HEK293 (cell line): Measurements from ENCODE around the gene PIN1.

Source experiments
- GLI4 ChIP-seq: fragments of 450-650 bp; formaldehyde crosslinking; IDR thresholded peaks from 2 replicates; pipeline ENCODE4 v1.5.1; 2016; ENCODE audit warnings: missing biosample characterization, missing genetic modification characterization
- KLF9 ChIP-seq: fragments of 450-650 bp; formaldehyde crosslinking; IDR thresholded peaks from 2 replicates; pipeline ENCODE4 v1.5.1; 2016; ENCODE audit warnings: missing biosample characterization, missing genetic modification characterization, low read depth
- SETDB1 ChIP-seq: IDR thresholded peaks from one replicate; pipeline ENCODE4 v1.6.1; 2017; ENCODE audit warnings: mild to moderate bottlenecking, low read length, moderate library complexity, mixed read lengths; ENCODE audit not compliant: insufficient read length
- SP2 ChIP-seq: fragments of 450-650 bp; formaldehyde crosslinking; IDR thresholded peaks from 2 replicates; pipeline ENCODE4 v1.5.1; 2016; ENCODE audit warnings: missing biosample characterization, missing genetic modification characterization
- ZNF311 ChIP-seq: fragments of 450-650 bp; formaldehyde crosslinking; IDR thresholded peaks from 2 replicates; pipeline ENCODE4 v1.5.1; 2017; ENCODE audit warnings: missing biosample characterization, missing genetic modification characterization, borderline replicate concordance
- ZNF433 ChIP-seq: fragments of 450-650 bp; formaldehyde crosslinking; IDR thresholded peaks from 2 replicates; pipeline ENCODE4 v1.5.1; 2016; ENCODE audit warnings: missing biosample characterization, missing genetic modification characterization, low read depth
- ZNF501 ChIP-seq: fragments of 450-650 bp; formaldehyde crosslinking; IDR thresholded peaks from 2 replicates; pipeline ENCODE4 v1.5.1; 2016; ENCODE audit warnings: missing biosample characterization, missing genetic modification characterization
- ZNF561 ChIP-seq: fragments of 450-650 bp; IDR thresholded peaks from 2 replicates; pipeline ENCODE4 v1.5.1; 2018; ENCODE audit warnings: missing biosample characterization, missing genetic modification characterization, borderline replicate concordance
- ZNF654 ChIP-seq: fragments of 450-650 bp; formaldehyde crosslinking; IDR thresholded peaks from 2 replicates; pipeline ENCODE4 v1.5.1; 2016; ENCODE audit warnings: low read depth, missing biosample characterization, missing genetic modification characterization
- ZNF747 ChIP-seq: fragments of 450-650 bp; formaldehyde crosslinking; IDR thresholded peaks from 2 replicates; pipeline ENCODE4 v1.5.1; 2016; ENCODE audit warnings: missing biosample characterization, missing genetic modification characterization
- TF ChIP-seq, protein P1 (sequence below): fragments of 450-650 bp; formaldehyde crosslinking; IDR thresholded peaks from 2 replicates; pipeline ENCODE4 v1.5.1; 2016; ENCODE audit warnings: missing biosample characterization, missing genetic modification characterization
- TF ChIP-seq, protein P2 (sequence below): fragments of 450-650 bp; formaldehyde crosslinking; IDR thresholded peaks from 2 replicates; pipeline ENCODE4 v1.5.1; 2016; ENCODE audit warnings: missing biosample characterization, missing genetic modification characterization

DNA sequence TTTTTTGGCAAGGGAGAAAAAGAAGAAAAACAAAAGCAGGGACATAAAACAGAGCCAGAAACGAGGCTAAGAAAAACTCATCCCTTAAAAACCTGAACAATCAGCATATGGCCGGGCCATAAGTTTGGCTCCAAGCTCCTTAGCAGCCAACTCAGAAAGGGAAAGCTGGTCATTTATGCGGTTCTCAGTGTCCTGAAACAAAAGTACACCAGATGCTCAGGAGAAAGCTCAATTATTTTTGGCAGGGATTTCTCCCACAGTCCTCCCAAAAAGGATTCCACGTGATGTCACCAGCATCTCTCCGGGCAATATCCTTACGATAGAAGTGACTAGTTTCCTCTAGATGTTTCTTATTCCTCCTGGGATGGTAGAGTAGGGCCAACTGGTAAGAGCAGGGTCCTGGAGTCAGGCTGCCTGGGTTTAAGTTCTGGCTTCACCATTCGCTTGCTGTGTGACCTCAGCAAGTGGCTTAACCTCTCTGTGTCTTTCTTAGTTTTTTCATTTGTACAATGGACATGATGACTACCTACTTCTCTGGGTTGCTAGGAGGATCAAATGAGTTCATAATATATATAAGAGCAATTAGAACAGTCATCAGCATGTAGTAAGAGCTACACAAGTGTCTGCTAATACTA is 34.0 kb downstream of the PIN1 start:
- TF ChIP-seq, protein P1, sequence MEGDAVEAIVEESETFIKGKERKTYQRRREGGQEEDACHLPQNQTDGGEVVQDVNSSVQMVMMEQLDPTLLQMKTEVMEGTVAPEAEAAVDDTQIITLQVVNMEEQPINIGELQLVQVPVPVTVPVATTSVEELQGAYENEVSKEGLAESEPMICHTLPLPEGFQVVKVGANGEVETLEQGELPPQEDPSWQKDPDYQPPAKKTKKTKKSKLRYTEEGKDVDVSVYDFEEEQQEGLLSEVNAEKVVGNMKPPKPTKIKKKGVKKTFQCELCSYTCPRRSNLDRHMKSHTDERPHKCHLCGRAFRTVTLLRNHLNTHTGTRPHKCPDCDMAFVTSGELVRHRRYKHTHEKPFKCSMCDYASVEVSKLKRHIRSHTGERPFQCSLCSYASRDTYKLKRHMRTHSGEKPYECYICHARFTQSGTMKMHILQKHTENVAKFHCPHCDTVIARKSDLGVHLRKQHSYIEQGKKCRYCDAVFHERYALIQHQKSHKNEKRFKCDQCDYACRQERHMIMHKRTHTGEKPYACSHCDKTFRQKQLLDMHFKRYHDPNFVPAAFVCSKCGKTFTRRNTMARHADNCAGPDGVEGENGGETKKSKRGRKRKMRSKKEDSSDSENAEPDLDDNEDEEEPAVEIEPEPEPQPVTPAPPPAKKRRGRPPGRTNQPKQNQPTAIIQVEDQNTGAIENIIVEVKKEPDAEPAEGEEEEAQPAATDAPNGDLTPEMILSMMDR (tag by site-specific recombination) = no peak
- TF ChIP-seq, protein P2, sequence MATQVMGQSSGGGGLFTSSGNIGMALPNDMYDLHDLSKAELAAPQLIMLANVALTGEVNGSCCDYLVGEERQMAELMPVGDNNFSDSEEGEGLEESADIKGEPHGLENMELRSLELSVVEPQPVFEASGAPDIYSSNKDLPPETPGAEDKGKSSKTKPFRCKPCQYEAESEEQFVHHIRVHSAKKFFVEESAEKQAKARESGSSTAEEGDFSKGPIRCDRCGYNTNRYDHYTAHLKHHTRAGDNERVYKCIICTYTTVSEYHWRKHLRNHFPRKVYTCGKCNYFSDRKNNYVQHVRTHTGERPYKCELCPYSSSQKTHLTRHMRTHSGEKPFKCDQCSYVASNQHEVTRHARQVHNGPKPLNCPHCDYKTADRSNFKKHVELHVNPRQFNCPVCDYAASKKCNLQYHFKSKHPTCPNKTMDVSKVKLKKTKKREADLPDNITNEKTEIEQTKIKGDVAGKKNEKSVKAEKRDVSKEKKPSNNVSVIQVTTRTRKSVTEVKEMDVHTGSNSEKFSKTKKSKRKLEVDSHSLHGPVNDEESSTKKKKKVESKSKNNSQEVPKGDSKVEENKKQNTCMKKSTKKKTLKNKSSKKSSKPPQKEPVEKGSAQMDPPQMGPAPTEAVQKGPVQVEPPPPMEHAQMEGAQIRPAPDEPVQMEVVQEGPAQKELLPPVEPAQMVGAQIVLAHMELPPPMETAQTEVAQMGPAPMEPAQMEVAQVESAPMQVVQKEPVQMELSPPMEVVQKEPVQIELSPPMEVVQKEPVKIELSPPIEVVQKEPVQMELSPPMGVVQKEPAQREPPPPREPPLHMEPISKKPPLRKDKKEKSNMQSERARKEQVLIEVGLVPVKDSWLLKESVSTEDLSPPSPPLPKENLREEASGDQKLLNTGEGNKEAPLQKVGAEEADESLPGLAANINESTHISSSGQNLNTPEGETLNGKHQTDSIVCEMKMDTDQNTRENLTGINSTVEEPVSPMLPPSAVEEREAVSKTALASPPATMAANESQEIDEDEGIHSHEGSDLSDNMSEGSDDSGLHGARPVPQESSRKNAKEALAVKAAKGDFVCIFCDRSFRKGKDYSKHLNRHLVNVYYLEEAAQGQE (tag by site-specific recombination) = no peak
- TF ChIP-seq ZNF747 (tag by site-specific recombination) (no peak), ZNF561 (no peak), GLI4 (tag by site-specific recombination) (no peak), SP2 (tag by site-specific recombination) (no peak), ZNF311 (tag by site-specific recombination) (no peak), KLF9 (tag by site-specific recombination) (no peak), SETDB1 (no peak), ZNF433 (tag by site-specific recombination) (no peak), ZNF654 (tag by site-specific recombination) (no peak), ZNF501 (tag by site-specific recombination) (no peak)
